HG03103 (cell line): Measurements from ENCODE around the gene DACH1.
"Not testable (repeated sequence)": the region's sequence is repeated elsewhere in the genome, so short reads cannot be mapped to it uniquely, and the experiment has no call there.

ENCODE experiments used
- ATAC-seq: cut with Tn5 transposase; IDR thresholded peaks from one replicate; pipeline ENCODE4 v1.9.1; 2021; ENCODE audit warnings: low read depth; ENCODE audit not compliant: unreplicated experiment

DACH1 gene

GRCh38 chr13:71867131-71867814 lies at the start of gene DACH1:
Gene DACH1, minus strand, starts transcription at chr13:71867204.
- ATAC-seq: no peak

- no peak for ATAC-seq
Measured at GRCh38 chr13:71913717-71914116, 46.7 kb upstream of the DACH1 start.

- ATAC-seq: no peak
Measured at GRCh38 chr13:71912524-71912923, 45.5 kb upstream of the DACH1 start.

GRCh38 chr13:71906448-71906847 lies 39.4 kb upstream of the DACH1 start:
- ATAC-seq: no peak

- no peak for ATAC-seq
Measured at GRCh38 chr13:71902676-71903075, 35.7 kb upstream of the DACH1 start.

GRCh38 chr13:71893506-71893905 lies 26.5 kb upstream of the DACH1 start:
- not testable (repeated sequence) for ATAC-seq

- ATAC-seq: no peak
Measured at GRCh38 chr13:71886880-71887279, 19.9 kb upstream of the DACH1 start.

- no peak for ATAC-seq
Measured at GRCh38 chr13:71882120-71882519, 15.1 kb upstream of the DACH1 start.

GRCh38 chr13:71880753-71881541 lies 13.9 kb upstream of the DACH1 start:
- ATAC-seq: no peak

GRCh38 chr13:71879808-71880344 lies 12.9 kb upstream of the DACH1 start:
- ATAC-seq: no peak

GRCh38 chr13:71879129-71879535 lies 12.1 kb upstream of the DACH1 start:
- peak; percentile 92 for ATAC-seq

GRCh38 chr13:71877256-71877653 lies 10.3 kb upstream of the DACH1 start:
- ATAC-seq: no peak

GRCh38 chr13:71876648-71877255 lies 9.7 kb upstream of the DACH1 start:
- ATAC-seq: no peak

- ATAC-seq: no peak
Measured at GRCh38 chr13:71875823-71876222, 8.8 kb upstream of the DACH1 start.

- ATAC-seq: no peak
Measured at GRCh38 chr13:71874458-71874857, 7.5 kb upstream of the DACH1 start.

GRCh38 chr13:71873418-71874247 lies 6.6 kb upstream of the DACH1 start:
- ATAC-seq: no peak

GRCh38 chr13:71871844-71872243 lies 4.8 kb upstream of the DACH1 start:
- no peak for ATAC-seq

- ATAC-seq: no peak
Measured at GRCh38 chr13:71871176-71871754, 4.3 kb upstream of the DACH1 start.

- no peak for ATAC-seq
Measured at GRCh38 chr13:71870100-71870499, 3.1 kb upstream of the DACH1 start.

- no peak for ATAC-seq
Measured at GRCh38 chr13:71869274-71869673, 2.3 kb upstream of the DACH1 start.
